ENCODE results near the gene KLRC4.

DNA sequence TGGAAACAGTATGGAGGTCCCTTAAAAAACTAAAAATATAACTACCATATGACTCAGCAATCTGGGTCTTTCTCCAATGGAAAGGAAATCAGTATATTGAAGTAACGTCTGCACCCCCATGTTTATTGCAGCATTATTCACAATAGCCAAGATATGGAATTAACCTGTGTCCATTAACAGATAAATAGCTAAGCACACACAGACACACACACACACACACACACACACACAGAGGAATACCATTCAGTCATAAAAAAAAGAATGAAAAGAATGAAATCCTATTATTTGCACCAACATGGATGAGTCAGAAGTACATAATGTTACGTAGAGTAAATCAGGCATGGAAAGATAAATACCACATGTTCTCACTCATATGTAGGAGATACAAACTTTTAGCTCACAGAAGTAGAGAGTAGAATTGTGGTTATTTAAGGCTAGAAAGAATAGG, 24.4 kb downstream of the KLRC4 start:
- TF ChIP-seq, protein P1, sequence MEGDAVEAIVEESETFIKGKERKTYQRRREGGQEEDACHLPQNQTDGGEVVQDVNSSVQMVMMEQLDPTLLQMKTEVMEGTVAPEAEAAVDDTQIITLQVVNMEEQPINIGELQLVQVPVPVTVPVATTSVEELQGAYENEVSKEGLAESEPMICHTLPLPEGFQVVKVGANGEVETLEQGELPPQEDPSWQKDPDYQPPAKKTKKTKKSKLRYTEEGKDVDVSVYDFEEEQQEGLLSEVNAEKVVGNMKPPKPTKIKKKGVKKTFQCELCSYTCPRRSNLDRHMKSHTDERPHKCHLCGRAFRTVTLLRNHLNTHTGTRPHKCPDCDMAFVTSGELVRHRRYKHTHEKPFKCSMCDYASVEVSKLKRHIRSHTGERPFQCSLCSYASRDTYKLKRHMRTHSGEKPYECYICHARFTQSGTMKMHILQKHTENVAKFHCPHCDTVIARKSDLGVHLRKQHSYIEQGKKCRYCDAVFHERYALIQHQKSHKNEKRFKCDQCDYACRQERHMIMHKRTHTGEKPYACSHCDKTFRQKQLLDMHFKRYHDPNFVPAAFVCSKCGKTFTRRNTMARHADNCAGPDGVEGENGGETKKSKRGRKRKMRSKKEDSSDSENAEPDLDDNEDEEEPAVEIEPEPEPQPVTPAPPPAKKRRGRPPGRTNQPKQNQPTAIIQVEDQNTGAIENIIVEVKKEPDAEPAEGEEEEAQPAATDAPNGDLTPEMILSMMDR (IDR thresholded peaks at IDR 0.05) = no peak
- TF ChIP-seq POLR2A (IDR thresholded peaks at IDR 0.05) = no peak
